Measurements from ENCODE around the gene NUP43.

NUP43 gene

GRCh38 chr6:149681209-149681608, 65.1 kb downstream of the NUP43 start:
- no peak for TF ChIP-seq EZH2phosphoT487 (IDR thresholded peaks at IDR 0.05; ENCODE audit: borderline replicate concordance)
- TF ChIP-seq, protein P1, sequence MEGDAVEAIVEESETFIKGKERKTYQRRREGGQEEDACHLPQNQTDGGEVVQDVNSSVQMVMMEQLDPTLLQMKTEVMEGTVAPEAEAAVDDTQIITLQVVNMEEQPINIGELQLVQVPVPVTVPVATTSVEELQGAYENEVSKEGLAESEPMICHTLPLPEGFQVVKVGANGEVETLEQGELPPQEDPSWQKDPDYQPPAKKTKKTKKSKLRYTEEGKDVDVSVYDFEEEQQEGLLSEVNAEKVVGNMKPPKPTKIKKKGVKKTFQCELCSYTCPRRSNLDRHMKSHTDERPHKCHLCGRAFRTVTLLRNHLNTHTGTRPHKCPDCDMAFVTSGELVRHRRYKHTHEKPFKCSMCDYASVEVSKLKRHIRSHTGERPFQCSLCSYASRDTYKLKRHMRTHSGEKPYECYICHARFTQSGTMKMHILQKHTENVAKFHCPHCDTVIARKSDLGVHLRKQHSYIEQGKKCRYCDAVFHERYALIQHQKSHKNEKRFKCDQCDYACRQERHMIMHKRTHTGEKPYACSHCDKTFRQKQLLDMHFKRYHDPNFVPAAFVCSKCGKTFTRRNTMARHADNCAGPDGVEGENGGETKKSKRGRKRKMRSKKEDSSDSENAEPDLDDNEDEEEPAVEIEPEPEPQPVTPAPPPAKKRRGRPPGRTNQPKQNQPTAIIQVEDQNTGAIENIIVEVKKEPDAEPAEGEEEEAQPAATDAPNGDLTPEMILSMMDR (conservative IDR thresholded peaks at IDR 0.05; ENCODE audit: low read length) = no peak
- no peaks in the 10 kb centered on the region for H3F3A ChIP-seq (ENCODE audit: low read depth)
- H3K36me3 ChIP-seq (ENCODE audit: insufficient read depth, low read length) = peaks cover 62% of the 10 kb centered on the region
- H3K4me1 ChIP-seq (ENCODE audit: insufficient read depth, low read length, poor library complexity, severe bottlenecking) = no peaks in the 10 kb centered on the region
- H3K27me3 ChIP-seq (ENCODE audit: insufficient read depth, low read length, poor library complexity, severe bottlenecking) = no peaks in the 10 kb centered on the region
- H3K9me3 ChIP-seq (ENCODE audit: insufficient read depth, low read depth, low read length) = no peaks in the 10 kb centered on the region
- no peaks in the 10 kb centered on the region for H3K9me2 ChIP-seq (replicated peaks; ENCODE audit: low read depth, low read length)
- peaks cover 15% of the 10 kb centered on the region for H4K20me1 ChIP-seq (ENCODE audit: insufficient read depth, low read length, poor library complexity, severe bottlenecking)
- H3K79me2 ChIP-seq (ENCODE audit: insufficient read depth, low read length) = peaks cover 32% of the 10 kb centered on the region; the same call in 1 of the 2 replicates
- no peak overlapping the region for H2AFZ ChIP-seq (ENCODE audit: low read length)
- H3K4me3 ChIP-seq (ENCODE audit: low read length, poor library complexity, severe bottlenecking) = no peak overlapping the region
- H3K4me2 ChIP-seq (ENCODE audit: low read depth, low read length, poor library complexity, severe bottlenecking) = no peak overlapping the region
- H3K9ac ChIP-seq (ENCODE audit: low read depth, low read length, poor library complexity, severe bottlenecking) = no peak overlapping the region

GRCh38 chr6:149680503-149680902, 65.8 kb downstream of the NUP43 start:
- no peak overlapping the region for H2AFZ ChIP-seq (ENCODE audit: low read length)
- no peaks in the 10 kb centered on the region for H3K4me1 ChIP-seq (ENCODE audit: insufficient read depth, low read length, poor library complexity, severe bottlenecking)
- no peak overlapping the region for H3K4me2 ChIP-seq (ENCODE audit: low read depth, low read length, poor library complexity, severe bottlenecking)
- no peaks in the 10 kb centered on the region for H3K9me3 ChIP-seq (ENCODE audit: insufficient read depth, low read depth, low read length)
- no peak for TF ChIP-seq EZH2phosphoT487 (IDR thresholded peaks at IDR 0.05; ENCODE audit: borderline replicate concordance)
- TF ChIP-seq, protein P1 (conservative IDR thresholded peaks at IDR 0.05; ENCODE audit: low read length) = no peak
- H3K27me3 ChIP-seq (ENCODE audit: insufficient read depth, low read length, poor library complexity, severe bottlenecking) = no peaks in the 10 kb centered on the region
- peaks cover 67% of the 10 kb centered on the region for H3K36me3 ChIP-seq (ENCODE audit: insufficient read depth, low read length)
- peaks cover 10% of the 10 kb centered on the region for H4K20me1 ChIP-seq (ENCODE audit: insufficient read depth, low read length, poor library complexity, severe bottlenecking)
- no peaks in the 10 kb centered on the region for H3K9me2 ChIP-seq (replicated peaks; ENCODE audit: low read depth, low read length)
- no peak overlapping the region for H3K4me3 ChIP-seq (ENCODE audit: low read length, poor library complexity, severe bottlenecking)
- no peak overlapping the region for H3K9ac ChIP-seq (ENCODE audit: low read depth, low read length, poor library complexity, severe bottlenecking)
- H3F3A ChIP-seq (ENCODE audit: low read depth) = no peaks in the 10 kb centered on the region
- peaks cover 26% of the 10 kb centered on the region; the same call in 1 of the 2 replicates for H3K79me2 ChIP-seq (ENCODE audit: insufficient read depth, low read length)
